Measurements from ENCODE around the gene CXCL1.

CXCL1 gene

DNA sequence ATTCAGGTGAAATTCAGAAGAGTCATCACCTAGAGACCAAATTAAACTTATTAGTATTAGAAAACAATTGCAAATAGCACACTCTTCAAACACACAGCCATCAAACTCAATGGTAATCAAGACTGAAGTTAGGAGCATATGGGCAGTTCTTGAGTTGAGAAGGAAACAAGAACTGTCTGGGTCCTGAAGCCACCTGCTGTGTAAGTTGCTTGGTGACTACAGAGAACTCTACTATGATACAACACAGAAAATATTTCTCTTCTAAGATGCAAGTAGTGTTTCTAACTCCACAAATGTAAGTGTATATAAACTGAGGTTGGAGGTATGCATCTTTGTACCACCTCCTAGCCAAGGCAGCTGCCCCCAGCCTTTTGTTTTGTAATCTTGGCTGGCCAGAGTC is 16.4 kb upstream of the CXCL1 start:
- DNase-seq = no peak

DNA sequence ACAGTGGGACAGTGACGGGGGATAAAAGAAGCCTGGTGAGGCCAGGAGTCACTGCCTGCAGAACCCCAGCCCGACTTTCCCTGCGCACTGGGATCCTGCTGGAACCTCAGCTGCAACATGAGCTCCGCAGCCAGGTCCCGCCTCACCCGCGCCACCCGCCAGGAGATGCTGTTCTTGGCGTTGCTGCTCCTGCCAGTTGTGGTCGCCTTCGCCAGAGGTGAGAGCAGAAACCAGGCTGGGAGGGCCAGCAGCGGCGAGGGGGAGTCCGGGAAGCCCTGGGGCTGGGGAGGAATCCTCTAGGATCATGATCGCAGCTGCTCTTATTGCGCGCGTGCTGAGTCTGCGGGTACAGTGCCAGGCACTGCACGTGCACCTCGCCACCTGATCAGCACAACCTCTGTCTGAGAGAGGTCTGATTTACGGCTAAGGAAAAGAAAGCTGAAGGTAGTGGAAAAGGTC is 15.9 kb upstream of the CXCL1 start, which contains the start of gene PF4V1:
PF4V1 (plus strand) TSS at position 51 of the 459 bp plus-strand sequence; CDS start at position 118, 67 bp downstream.
- DNase-seq = no peak

DNA sequence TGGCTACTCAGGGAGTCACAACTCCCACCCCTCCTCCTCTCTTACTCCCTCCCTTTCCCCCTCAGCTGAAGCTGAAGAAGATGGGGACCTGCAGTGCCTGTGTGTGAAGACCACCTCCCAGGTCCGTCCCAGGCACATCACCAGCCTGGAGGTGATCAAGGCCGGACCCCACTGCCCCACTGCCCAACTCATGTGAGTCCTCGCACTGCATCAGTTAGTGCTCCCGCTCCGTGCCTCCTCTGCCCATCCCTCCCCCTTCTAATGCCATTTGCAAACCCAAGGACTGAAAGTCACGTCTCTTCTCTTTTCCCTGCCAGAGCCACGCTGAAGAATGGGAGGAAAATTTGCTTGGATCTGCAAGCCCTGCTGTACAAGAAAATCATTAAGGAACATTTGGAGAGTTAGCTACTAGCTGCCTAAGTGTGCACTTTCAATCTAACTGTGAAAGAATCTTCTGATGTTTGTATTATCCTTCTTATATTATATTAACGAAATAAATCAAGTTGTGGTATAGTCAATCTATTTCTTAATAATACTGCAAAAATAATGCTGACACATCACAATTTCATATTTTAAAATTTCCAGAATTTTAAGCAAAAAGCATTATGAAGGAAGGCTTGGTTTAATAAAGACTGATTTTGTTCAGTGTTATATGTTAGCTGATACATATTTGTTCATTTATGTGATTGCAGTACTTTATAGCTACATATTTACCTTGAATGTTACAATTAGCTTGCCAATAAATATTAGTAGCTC is 15.3 kb upstream of the CXCL1 start:
- DNase-seq = no peak

DNA sequence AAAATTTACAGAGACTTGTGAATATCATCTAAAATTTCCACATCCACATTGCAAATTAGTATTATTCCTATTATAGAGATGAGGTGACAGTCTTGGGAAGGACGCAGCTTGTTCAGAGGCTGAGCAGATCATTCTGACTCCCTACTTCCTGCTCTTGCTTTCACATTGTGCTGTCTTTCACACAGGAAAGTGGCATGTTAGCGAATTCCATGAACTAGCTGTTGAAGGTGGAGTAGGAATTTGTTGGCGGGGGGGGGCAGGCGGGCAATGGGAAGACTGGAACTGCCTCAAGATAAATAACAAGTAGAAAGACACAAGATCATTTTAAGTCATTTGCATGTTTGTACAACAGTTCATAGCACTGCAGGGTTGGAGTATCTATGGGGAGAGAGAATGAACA is 13.8 kb upstream of the CXCL1 start:
- no peak for DNase-seq

- DNase-seq = no peak
Measured at GRCh38 chr4:73856518-73856917, 12.7 kb upstream of the CXCL1 start.

GRCh38 chr4:73859614-73860088 is 9.5 kb upstream of the CXCL1 start:
- DNase-seq = peak; percentile 13 to 17

GRCh38 chr4:73860181-73860580 is 9.0 kb upstream of the CXCL1 start:
- no peak for DNase-seq

- DNase-seq = no peak
Measured at GRCh38 chr4:73860917-73861316, 8.3 kb upstream of the CXCL1 start.

DNA sequence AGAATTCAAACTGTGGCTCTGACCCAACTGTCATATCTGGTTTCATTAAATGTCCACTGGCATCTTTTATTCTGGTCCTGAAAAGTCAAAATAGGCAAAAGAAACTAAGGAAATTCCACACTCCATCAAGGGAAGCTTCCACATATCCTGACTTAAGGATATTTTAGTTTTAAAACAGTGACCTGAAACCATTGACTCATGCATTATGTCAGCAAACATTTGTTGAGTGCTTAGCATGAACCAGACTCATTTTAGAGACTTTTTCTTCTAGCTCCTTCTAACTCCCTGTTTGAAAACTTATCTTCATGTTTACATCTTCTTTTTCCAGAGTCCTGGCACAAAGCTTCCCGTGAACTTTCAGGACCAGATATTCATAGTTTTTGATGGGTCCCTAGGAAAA is 6.9 kb upstream of the CXCL1 start:
- no peak for DNase-seq

DNA sequence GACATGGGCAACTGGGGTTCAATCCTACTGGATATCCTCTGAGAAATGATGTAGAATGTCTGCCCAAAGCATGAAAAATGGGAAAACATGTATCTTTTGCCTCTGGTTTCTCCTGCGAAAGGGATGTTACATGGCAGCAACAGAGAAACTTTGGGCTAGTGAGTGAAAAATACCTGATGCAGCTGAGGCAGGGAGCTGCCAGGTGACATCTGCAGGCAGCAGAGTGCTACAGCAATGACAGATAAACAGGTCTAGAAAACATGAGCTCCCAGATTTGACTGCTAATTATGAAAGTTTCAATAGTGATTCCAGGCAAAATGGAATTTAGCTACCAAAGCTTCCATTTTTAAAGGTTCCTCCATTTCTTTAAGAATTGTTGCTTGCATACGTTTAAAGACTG is 4.8 kb upstream of the CXCL1 start:
- DNase-seq = peak; percentile 17 to 39

GRCh38 chr4:73864961-73865360 is 4.2 kb upstream of the CXCL1 start:
- DNase-seq = no peak

DNA sequence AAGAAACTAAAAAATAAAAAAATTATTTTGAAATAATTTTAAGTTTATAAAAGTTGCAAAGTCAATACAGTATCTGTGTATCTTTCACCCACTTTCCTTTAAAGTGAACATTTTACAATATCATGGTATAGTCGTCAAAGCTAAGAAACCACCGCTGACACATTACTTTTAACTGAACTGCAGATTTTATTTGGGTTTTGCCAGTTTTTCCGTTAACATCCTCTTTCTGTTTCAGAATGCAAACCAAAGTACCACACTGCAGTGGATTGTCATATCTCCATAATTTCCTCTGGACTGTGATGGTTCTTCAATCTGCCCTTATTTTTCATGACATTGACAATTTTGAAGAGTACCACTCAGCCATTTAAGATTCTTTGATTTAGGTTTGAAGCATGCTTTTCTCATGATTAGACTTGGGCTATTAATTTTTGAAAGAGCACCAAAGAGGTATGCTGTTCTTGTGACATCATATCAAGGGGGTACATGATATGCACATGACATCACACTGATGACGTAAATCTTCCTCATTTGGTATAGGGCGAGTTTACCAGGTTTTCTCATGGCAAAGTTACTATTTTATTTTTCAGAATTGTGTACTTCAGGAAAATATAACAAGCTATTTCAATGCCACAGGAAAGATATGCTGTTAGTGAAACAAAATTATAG is 3.6 kb upstream of the CXCL1 start:
- DNase-seq = no peak

DNA sequence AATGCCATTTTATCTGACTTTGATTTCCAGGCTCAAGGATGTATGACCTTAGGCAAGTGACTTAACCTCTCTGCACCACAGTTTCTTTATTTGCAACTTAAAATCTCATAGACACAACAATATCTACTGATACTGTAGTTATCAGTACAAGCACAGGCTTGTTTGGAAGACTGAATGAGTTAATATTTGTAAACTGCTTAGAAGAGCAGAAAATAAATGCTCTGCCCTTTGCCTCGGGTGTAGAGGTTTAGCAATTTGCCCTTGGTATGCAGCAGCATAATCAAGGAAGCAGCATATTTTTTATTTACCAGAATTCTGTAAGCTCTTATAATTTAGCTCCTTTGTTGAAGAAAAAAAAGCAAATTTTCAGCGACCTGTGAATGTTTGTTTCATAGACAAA is 2.9 kb upstream of the CXCL1 start:
- DNase-seq = no peak

DNA sequence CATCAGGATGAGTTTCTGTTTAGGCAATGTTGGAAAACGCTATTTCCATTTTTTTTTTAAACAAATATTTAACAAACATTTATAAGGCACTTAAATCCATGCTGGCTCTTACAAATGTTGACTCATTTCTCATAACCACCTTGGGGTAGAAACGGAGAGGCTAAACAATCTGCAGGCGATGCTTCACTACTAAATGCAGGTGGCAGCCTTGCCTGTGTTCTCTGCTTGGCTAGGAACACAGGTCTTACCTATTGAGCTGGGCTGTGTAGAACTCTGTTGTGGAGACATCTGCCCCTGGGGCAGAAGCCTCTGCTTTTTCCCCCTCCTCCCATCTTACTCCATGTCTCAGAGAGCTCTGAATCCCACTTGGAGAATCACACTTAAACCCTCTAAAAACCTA is 1.4 kb upstream of the CXCL1 start:
- DNase-seq = no peak

DNA sequence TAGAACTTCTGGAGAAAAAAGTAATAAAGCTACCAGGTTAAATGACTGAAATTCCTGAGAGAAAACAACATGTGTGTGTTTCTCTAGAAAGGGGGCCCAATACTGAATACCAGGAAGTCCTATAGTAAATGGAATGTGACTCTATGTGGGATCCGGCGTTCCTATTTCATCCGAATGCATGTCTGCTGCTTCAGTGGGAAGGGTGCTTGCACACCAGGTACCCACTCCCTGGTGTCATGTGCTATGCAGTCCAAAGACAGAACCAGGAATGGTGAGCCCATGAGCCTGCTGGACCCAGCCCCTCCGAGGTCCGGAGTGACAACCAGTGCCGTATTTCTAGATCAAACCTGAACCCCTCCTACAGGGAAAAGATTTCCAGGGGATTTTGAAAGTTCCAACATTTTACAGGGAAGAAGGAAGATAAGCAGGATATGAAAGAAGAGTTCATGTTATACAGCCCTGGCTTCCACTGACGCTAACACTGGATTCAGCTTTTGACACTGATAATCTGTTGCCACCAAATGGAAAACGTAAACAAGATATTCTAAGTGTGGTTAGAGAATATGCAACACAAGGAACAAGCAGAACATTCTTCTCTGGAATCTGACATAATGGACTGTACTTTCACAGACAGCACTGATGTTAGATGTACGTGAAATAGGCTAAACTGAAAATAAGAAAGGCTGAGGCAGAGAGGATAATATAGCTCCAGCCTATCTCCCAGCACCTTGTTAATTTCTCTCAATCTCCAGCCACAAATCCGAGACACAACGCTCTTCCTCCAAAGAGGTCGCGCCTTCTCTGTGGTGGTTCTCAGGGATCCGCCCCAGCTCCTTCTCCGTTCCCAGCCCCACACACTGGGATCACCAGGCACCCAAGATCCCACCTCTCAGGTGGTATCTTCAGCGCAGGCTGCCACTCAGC is 725 bp upstream of the CXCL1 start:
- DNase-seq = peak in 1 of 2 experiments; percentile 25

- peak in 1 of 2 experiments; percentile 28 for DNase-seq
Measured at GRCh38 chr4:73870260-73870659, 1.1 kb downstream of the CXCL1 start.

DNA sequence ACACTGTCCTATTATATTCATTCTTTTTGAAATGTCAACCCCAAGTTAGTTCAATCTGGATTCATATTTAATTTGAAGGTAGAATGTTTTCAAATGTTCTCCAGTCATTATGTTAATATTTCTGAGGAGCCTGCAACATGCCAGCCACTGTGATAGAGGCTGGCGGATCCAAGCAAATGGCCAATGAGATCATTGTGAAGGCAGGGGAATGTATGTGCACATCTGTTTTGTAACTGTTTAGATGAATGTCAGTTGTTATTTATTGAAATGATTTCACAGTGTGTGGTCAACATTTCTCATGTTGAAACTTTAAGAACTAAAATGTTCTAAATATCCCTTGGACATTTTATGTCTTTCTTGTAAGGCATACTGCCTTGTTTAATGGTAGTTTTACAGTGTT is 1.6 kb downstream of the CXCL1 start:
- DNase-seq = no peak

DNA sequence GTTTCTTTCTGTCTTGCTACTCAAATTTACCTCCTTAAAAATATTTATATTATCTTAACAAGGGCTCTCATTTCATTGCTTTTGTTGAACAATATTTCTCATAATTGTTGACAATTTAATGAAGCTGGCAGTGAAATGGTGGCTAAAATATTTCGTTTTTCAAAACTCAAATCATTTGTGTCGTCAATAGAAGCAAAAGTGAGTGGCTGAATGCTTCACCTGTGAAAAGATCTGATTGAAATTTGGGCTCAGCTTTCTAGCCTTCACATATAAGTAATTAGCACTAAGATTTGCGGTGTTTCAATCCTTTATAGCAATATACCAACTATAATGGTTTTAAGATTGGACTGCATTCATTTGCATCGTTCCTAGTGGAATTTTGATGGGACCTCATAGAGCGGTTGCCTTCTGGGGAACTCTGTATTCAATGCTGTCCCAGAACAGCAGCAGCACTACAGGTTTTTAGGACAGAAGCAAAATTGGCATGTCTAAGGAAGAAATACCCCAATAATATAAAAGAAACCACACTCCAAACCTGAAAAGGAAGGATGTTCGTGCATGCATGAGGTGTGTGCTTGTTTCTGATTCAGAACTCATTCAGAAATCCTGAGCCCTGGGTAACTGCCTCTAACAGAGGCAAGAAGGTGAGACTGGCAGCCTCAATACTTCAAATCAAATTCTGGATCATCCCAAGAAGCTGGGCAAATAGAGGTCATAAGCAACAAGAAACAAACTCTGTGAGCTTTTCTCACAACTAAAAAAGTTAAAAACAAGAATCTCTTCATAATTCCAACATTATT is 2.5 kb downstream of the CXCL1 start:
- DNase-seq = no peak

- DNase-seq = peak; percentile 93
Measured at GRCh38 chr4:73872316-73873108, 3.3 kb downstream of the CXCL1 start.

DNA sequence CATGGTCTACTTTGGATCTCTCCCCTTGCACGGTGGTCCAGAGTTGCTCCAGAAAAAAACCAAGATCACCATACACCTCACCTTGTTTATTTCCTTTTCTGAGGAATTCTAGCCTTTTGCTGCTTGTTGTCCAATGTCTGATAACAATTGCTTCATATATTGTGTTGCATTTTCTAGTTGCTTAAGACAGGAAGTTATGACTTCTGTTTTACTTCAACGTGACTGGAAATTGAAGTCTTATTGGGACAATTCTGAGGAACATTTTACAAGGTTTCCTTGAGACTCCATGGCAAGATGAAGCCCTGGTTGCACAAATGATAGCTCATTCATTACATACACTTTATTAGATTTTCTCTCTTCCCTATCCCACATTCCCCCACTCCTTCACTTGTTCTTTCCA is 5.2 kb downstream of the CXCL1 start:
- no peak for DNase-seq

GRCh38 chr4:73875401-73875800 is 6.2 kb downstream of the CXCL1 start:
- no peak for DNase-seq

Measured in Kasumi-1 (cell line).